OCI-LY1 (cell line): Measurements from ENCODE around the gene CENPS.

Experiments used
- H2AFZ ChIP-seq: fragments of 200-600 bp; sonication (generic), shearing (Covaris generic); 2 replicates; pipeline ENCODE4 v1.6.0; 2014; ENCODE audit warnings: antibody characterized with exemption, mild to moderate bottlenecking, low read length
- H3F3A ChIP-seq: fragments of 200-600 bp; sonication (generic), shearing (Covaris generic); 2 replicates; pipeline ENCODE4 v1.6.0; 2014; ENCODE audit warnings: mild to moderate bottlenecking, antibody characterized with exemption, low read length, moderate library complexity; ENCODE audit not compliant: insufficient read depth
- H3K27ac ChIP-seq: fragments of 200-600 bp; sonication (generic); 2 replicates; pipeline ENCODE4 v1.5.1; 2014; ENCODE audit warnings: low read length, mixed run types, mild to moderate bottlenecking, low read depth; ENCODE audit not compliant: poor library complexity, severe bottlenecking
- H3K27me3 ChIP-seq: fragments of 200-600 bp; sonication (generic); 2 replicates; pipeline ENCODE4 v1.6.0; 2014; ENCODE audit warnings: antibody characterized with exemption, mild to moderate bottlenecking, low read length, moderate library complexity; ENCODE audit not compliant: insufficient read depth
- H3K36me3 ChIP-seq: fragments of 200-600 bp; sonication (generic); 2 replicates; pipeline ENCODE4 v1.6.1; 2014; ENCODE audit warnings: mild to moderate bottlenecking, antibody characterized with exemption, low read length, moderate library complexity, mixed read lengths; ENCODE audit not compliant: insufficient read depth
- H3K4me1 ChIP-seq: fragments of 200-600 bp; sonication (generic); 2 replicates; pipeline ENCODE4 v1.5.1; 2014; ENCODE audit warnings: mild to moderate bottlenecking, low read length, moderate library complexity; ENCODE audit not compliant: insufficient read depth, severe bottlenecking
- H3K4me2 ChIP-seq: fragments of 200-600 bp; sonication (generic), shearing (Covaris generic); 2 replicates; pipeline ENCODE4 v1.6.1; 2014; ENCODE audit warnings: low read length
- H3K4me3 ChIP-seq: fragments of 200-600 bp; sonication (generic); 2 replicates; pipeline ENCODE4 v1.5.1; 2014; ENCODE audit warnings: low read length, low read depth, mild to moderate bottlenecking, mixed read lengths; ENCODE audit not compliant: poor library complexity, severe bottlenecking
- H3K79me2 ChIP-seq: fragments of 200-600 bp; shearing (Covaris generic); 2 replicates; pipeline ENCODE4 v1.6.1; 2016; ENCODE audit warnings: mixed run types, low read length, mixed read lengths; ENCODE audit not compliant: insufficient read depth
- H3K9ac ChIP-seq: fragments of 200-600 bp; sonication (generic), shearing (Covaris generic); 2 replicates; pipeline ENCODE4 v1.6.1; 2014; ENCODE audit warnings: mild to moderate bottlenecking, low read length, mixed read lengths
- H3K9me2 ChIP-seq: fragments of 200-600 bp; sonication (generic), shearing (Covaris generic); 2 replicates; pipeline ENCODE4 v1.6.1; 2014; ENCODE audit warnings: low read depth, mild to moderate bottlenecking, low read length, mixed read lengths
- H3K9me3 ChIP-seq: fragments of 200-600 bp; shearing (Covaris generic); 2 replicates; pipeline ENCODE4 v1.6.1; 2014; ENCODE audit warnings: low read length, mixed read lengths
- H4K20me1 ChIP-seq: fragments of 200-600 bp; sonication (generic), shearing (Covaris generic); 2 replicates; pipeline ENCODE4 v1.6.0; 2016; ENCODE audit warnings: mild to moderate bottlenecking, low read length; ENCODE audit not compliant: insufficient read depth
- CTCF ChIP-seq: fragments of 200-600 bp; sonication (generic), shearing (Covaris generic); IDR thresholded peaks from 2 replicates; pipeline ENCODE4 v1.5.1; 2017; ENCODE audit warnings: mild to moderate bottlenecking, antibody characterized with exemption, low read length, moderate library complexity, mixed read lengths
- EZH2 ChIP-seq: fragments of 200-600 bp; sonication (generic), shearing (Covaris generic); IDR thresholded peaks from 2 replicates; pipeline ENCODE4 v1.8.0; 2017; ENCODE audit warnings: borderline replicate concordance, mixed run types, mild to moderate bottlenecking, antibody characterized with exemption, low read length, moderate library complexity, mixed read lengths

CENPS gene

GRCh38 chr1:10457875-10458274 is 27.6 kb downstream of the CENPS start:
- Histone ChIP-seq H3K4me2 (no peak overlapping the region), H3K27me3 (no peaks in the 10 kb centered on the region), H3K9me2 (no peaks in the 10 kb centered on the region), H3K4me1 (no peaks in the 10 kb centered on the region), H3K79me2 (no peaks in the 10 kb centered on the region), H3F3A (no peaks in the 10 kb centered on the region), H2AFZ (no peak overlapping the region), H4K20me1 (no peaks in the 10 kb centered on the region), H3K9me3 (no peaks in the 10 kb centered on the region), H3K36me3 (peaks cover 42% of the 10 kb centered on the region), H3K9ac (no peak overlapping the region), H3K4me3 (no peak overlapping the region), H3K27ac (no peak overlapping the region)
- no peak for TF ChIP-seq CTCF
- TF ChIP-seq EZH2 = no peak

GRCh38 chr1:10459184-10459583 is 29.0 kb downstream of the CENPS start:
- Histone ChIP-seq H3K27me3 (no peaks in the 10 kb centered on the region), H3K9me3 (no peaks in the 10 kb centered on the region), H3K4me3 (no peak overlapping the region), H3K36me3 (peaks cover 51% of the 10 kb centered on the region), H3K27ac (no peak overlapping the region), H3K4me1 (no peaks in the 10 kb centered on the region), H3K9me2 (no peaks in the 10 kb centered on the region), H3K4me2 (no peak overlapping the region), H3F3A (no peaks in the 10 kb centered on the region), H2AFZ (no peak overlapping the region), H3K79me2 (no peaks in the 10 kb centered on the region), H4K20me1 (no peaks in the 10 kb centered on the region), H3K9ac (no peak overlapping the region)
- no peak for TF ChIP-seq CTCF
- no peak for TF ChIP-seq EZH2

GRCh38 chr1:10467078-10467477 is 36.8 kb downstream of the CENPS start:
- no peaks in the 10 kb centered on the region for H3K9me2 ChIP-seq
- no peak overlapping the region for H3K27ac ChIP-seq
- H3K9me3 ChIP-seq = no peaks in the 10 kb centered on the region
- no peaks in the 10 kb centered on the region for H3K27me3 ChIP-seq
- H3K9ac ChIP-seq = no peak overlapping the region
- H2AFZ ChIP-seq = no peak overlapping the region
- no peaks in the 10 kb centered on the region for H4K20me1 ChIP-seq
- H3K4me3 ChIP-seq = no peak overlapping the region
- H3K36me3 ChIP-seq = peaks cover 66% of the 10 kb centered on the region
- no peaks in the 10 kb centered on the region for H3F3A ChIP-seq
- H3K4me1 ChIP-seq = peaks cover 9% of the 10 kb centered on the region
- H3K79me2 ChIP-seq = no peaks in the 10 kb centered on the region
- TF ChIP-seq EZH2 (no peak), CTCF (no peak)
- no peak overlapping the region for H3K4me2 ChIP-seq
